CD4-positive, CD25-positive, alpha-beta regulatory T cell (primary cell): Measurements from ENCODE around the gene DGCR2. TPM values are rescaled to one million over a fixed set of nuclear protein-coding genes. Genes with fewer than 3 reads are reported as not detected.
"Not testable (repeated sequence)": the region's sequence is repeated elsewhere in the genome, so short reads cannot be mapped to it uniquely, and the experiment has no call there.

Experiments used
- ATAC-seq, 2 donors: fragments of 150-1000 bp; cut with Tn5 transposase; one replicate each; pipeline ENCODE4 v1.10.0; 2021; ENCODE audit warnings: low read depth in 2 of 2, moderate number of reproducible peaks in 2 of 2, moderate library complexity in 1 of 2
- DNase-seq, 3 donors: peaks; one replicate each; pipeline versions ENCODE4 v3.0.0 to v3.0.0-alpha.2; 2012 to 2022; ENCODE audit warnings: mixed read lengths in 1 of 3
- H3K27ac ChIP-seq: one replicate; pipeline ENCODE4 v1.7.0; 2013; ENCODE audit warnings: mild to moderate bottlenecking, low read length; ENCODE audit not compliant: insufficient read depth, poor library complexity, severe bottlenecking
- H3K27me3 ChIP-seq: one replicate; pipeline ENCODE4 v1.7.0; 2013; ENCODE audit warnings: low read length; ENCODE audit not compliant: control insufficient read depth, insufficient read depth
- H3K36me3 ChIP-seq: one replicate; pipeline ENCODE4 v1.7.0; 2013; ENCODE audit warnings: mild to moderate bottlenecking, low read length, moderate library complexity; ENCODE audit not compliant: control insufficient read depth, insufficient read depth
- H3K4me1 ChIP-seq: 2 replicates; pipeline ENCODE4 v1.7.0; 2013; ENCODE audit warnings: mild to moderate bottlenecking, low read length; ENCODE audit not compliant: insufficient read depth, control insufficient read depth, poor library complexity, severe bottlenecking
- H3K4me3 ChIP-seq: one replicate; pipeline ENCODE4 v1.7.0; 2013; ENCODE audit warnings: low read depth, mild to moderate bottlenecking, low read length, moderate library complexity
- H3K9me3 ChIP-seq, 2 experiments: 1 replicate in 1 of 2; 2 replicates in 1 of 2; pipeline ENCODE4 v1.7.0; 2013; ENCODE audit warnings: low read length in 2 of 2, mild to moderate bottlenecking in 1 of 2, moderate library complexity in 1 of 2; ENCODE audit not compliant: control insufficient read depth in 2 of 2
- H3K27ac Mint-ChIP-seq, 3 donors: one replicate each; pipeline ENCODE4 v1.8.0; 2020 to 2022; ENCODE audit warnings: mild to moderate bottlenecking in 3 of 3, mixed read lengths in 3 of 3, moderate library complexity in 2 of 3
- H3K27me3 Mint-ChIP-seq: one replicate; pipeline ENCODE4 v1.8.0; 2022; ENCODE audit warnings: mild to moderate bottlenecking, mixed read lengths
- H3K36me3 Mint-ChIP-seq: one replicate; pipeline ENCODE4 v1.8.0; 2020; ENCODE audit warnings: mixed read lengths
- H3K4me1 Mint-ChIP-seq, 4 donors: one replicate each; pipeline ENCODE4 v1.8.0; 2020 to 2022; ENCODE audit warnings: mixed read lengths in 4 of 4, mild to moderate bottlenecking in 1 of 4
- H3K4me3 Mint-ChIP-seq, 4 donors: one replicate each; pipeline ENCODE4 v1.8.0; 2020 to 2022; ENCODE audit warnings: mild to moderate bottlenecking in 4 of 4, mixed read lengths in 4 of 4, moderate library complexity in 3 of 4
- H3K9me3 Mint-ChIP-seq, 7 donors: one replicate each; pipeline ENCODE4 v1.8.0; 2020 to 2022; ENCODE audit warnings: mixed read lengths in 7 of 7, mild to moderate bottlenecking in 3 of 7, moderate library complexity in 2 of 7
- polyA plus RNA-seq, 4 donors: library from polyadenylated mRNA; unstranded; fragments of 300-500 nt; fragmentation: Illumina TruSeq; gene quantifications; one replicate each; pipeline ENCODE4 v1.2.3, GENCODE V29; 2021
- total RNA-seq: library from RNA; stranded (reverse); gene quantifications from one replicate; pipeline ENCODE4 v1.2.3, GENCODE V29; 2022

The DGCR2 gene
- total and polyA plus RNA-seq, 5 donors from 2014 or later = 51.8 to 75.2 (median 58.4) TPM

GRCh38 chr22:19086896-19087295, 35.3 kb downstream of the DGCR2 start:
- ATAC-seq = no peak
- Histone ChIP-seq H3K4me3 (no peak overlapping the region), H3K27me3 (no peaks in the 10 kb centered on the region), H3K27ac (no peak overlapping the region), H3K4me1 (no peaks in the 10 kb centered on the region), H3K36me3 (peaks cover 49% of the 10 kb centered on the region), H3K9me3 (no peaks in the 10 kb centered on the region)
- peak overlapping the region in 2 of 3 donors; percentile 31 to 64 for H3K27ac Mint-ChIP-seq
- DNase-seq = no peak
- no peaks in the 10 kb centered on the region for H3K27me3 Mint-ChIP-seq
- H3K36me3 Mint-ChIP-seq = peaks cover 32% of the 10 kb centered on the region
- peaks cover 10 to 49% (median 33%) of the 10 kb centered on the region in 4 donors for H3K4me1 Mint-ChIP-seq
- no peaks in the 10 kb centered on the region for H3K9me3 Mint-ChIP-seq
- H3K4me3 Mint-ChIP-seq = no peak overlapping the region

- H3K9me3 ChIP-seq = no peaks in the 10 kb centered on the region
- ATAC-seq = no peak
- no peaks in the 10 kb centered on the region for H3K4me1 ChIP-seq
- DNase-seq = no peak
- H3K27ac ChIP-seq = no peak overlapping the region
- no peaks in the 10 kb centered on the region for H3K27me3 ChIP-seq
- no peak overlapping the region for H3K4me3 ChIP-seq
- H3K27ac Mint-ChIP-seq = peak overlapping the region; percentile 31 to 64 (median 56)
- no peaks in the 10 kb centered on the region for H3K9me3 Mint-ChIP-seq
- peaks cover 53% of the 10 kb centered on the region for H3K36me3 ChIP-seq
- H3K4me1 Mint-ChIP-seq = peaks cover 10 to 46% (median 33%) of the 10 kb centered on the region in 4 donors
- no peaks in the 10 kb centered on the region for H3K27me3 Mint-ChIP-seq
- H3K4me3 Mint-ChIP-seq = no peak overlapping the region
- peaks cover 35% of the 10 kb centered on the region for H3K36me3 Mint-ChIP-seq
Observed at GRCh38 chr22:19086417-19086816, 35.8 kb downstream of the DGCR2 start.

GRCh38 chr22:19085233-19085718, 36.9 kb downstream of the DGCR2 start:
- Mint-ChIP-seq H3K9me3 (no peaks in the 10 kb centered on the region), H3K27ac (peak overlapping the region in 2 of 3 donors; percentile 50 to 69), H3K4me3 (no peak overlapping the region), H3K36me3 (peaks cover 35% of the 10 kb centered on the region), H3K27me3 (no peaks in the 10 kb centered on the region), H3K4me1 (peaks cover 4 to 43% (median 34%) of the 10 kb centered on the region in 4 donors)
- H3K27ac ChIP-seq = no peak overlapping the region
- H3K36me3 ChIP-seq = peaks cover 64% of the 10 kb centered on the region
- DNase-seq (peak in 1 of 3 donors; percentile 14), ATAC-seq (no peak)
- H3K4me1 ChIP-seq = no peaks in the 10 kb centered on the region
- H3K27me3 ChIP-seq = no peaks in the 10 kb centered on the region
- no peaks in the 10 kb centered on the region for H3K9me3 ChIP-seq
- no peak overlapping the region for H3K4me3 ChIP-seq

GRCh38 chr22:19084586-19084985, 37.6 kb downstream of the DGCR2 start:
- not testable (repeated sequence) for ATAC-seq, H3K27ac Mint-ChIP-seq, H3K27me3 ChIP-seq, H3K9me3 ChIP-seq, H3K27me3 Mint-ChIP-seq, H3K4me3 Mint-ChIP-seq, H3K4me3 ChIP-seq, H3K4me1 ChIP-seq, H3K27ac ChIP-seq, DNase-seq, H3K9me3 Mint-ChIP-seq
- Mint-ChIP-seq H3K4me1 (peaks cover 0 to 38% (median 31%) of the 10 kb centered on the region in 4 donors), H3K36me3 (peaks cover 35% of the 10 kb centered on the region)
- peaks cover 71% of the 10 kb centered on the region for H3K36me3 ChIP-seq

GRCh38 chr22:19084126-19084525, 38.1 kb downstream of the DGCR2 start:
- Mint-ChIP-seq H3K4me1 (peaks cover under 1 to 35% (median 31%) of the 10 kb centered on the region in 4 donors), H3K4me3 (peak overlapping the region in 1 of 4 donors; percentile 68), H3K36me3 (peaks cover 34% of the 10 kb centered on the region)
- H3K27me3 ChIP-seq, H3K4me3 ChIP-seq, H3K27ac Mint-ChIP-seq, H3K27me3 Mint-ChIP-seq, H3K4me1 ChIP-seq, ATAC-seq, H3K9me3 ChIP-seq, H3K9me3 Mint-ChIP-seq, DNase-seq, H3K27ac ChIP-seq: not testable (repeated sequence)
- peaks cover 71% of the 10 kb centered on the region for H3K36me3 ChIP-seq

- Mint-ChIP-seq H3K36me3 (peaks cover 27% of the 10 kb centered on the region), H3K4me3 (no peak overlapping the region), H3K9me3 (no peaks in the 10 kb centered on the region), H3K27me3 (no peaks in the 10 kb centered on the region), H3K4me1 (peaks cover 5 to 34% (median 23%) of the 10 kb centered on the region in 4 donors), H3K27ac (peak overlapping the region in 1 of 3 donors; percentile 41)
- DNase-seq (no peak), ATAC-seq (no peak)
- H3K9me3 ChIP-seq = no peaks in the 10 kb centered on the region
- no peak overlapping the region for H3K27ac ChIP-seq
- H3K27me3 ChIP-seq = no peaks in the 10 kb centered on the region
- peaks cover 60% of the 10 kb centered on the region for H3K36me3 ChIP-seq
- H3K4me3 ChIP-seq = no peak overlapping the region
- H3K4me1 ChIP-seq = no peaks in the 10 kb centered on the region
Observed at GRCh38 chr22:19082793-19083192, 39.4 kb downstream of the DGCR2 start.

GRCh38 chr22:19082101-19082500, 40.1 kb downstream of the DGCR2 start:
- Histone ChIP-seq H3K27ac (no peak overlapping the region), H3K27me3 (no peaks in the 10 kb centered on the region), H3K9me3 (no peaks in the 10 kb centered on the region), H3K4me3 (no peak overlapping the region), H3K36me3 (peaks cover 57% of the 10 kb centered on the region), H3K4me1 (no peaks in the 10 kb centered on the region)
- ATAC-seq (no peak), DNase-seq (no peak)
- no peak overlapping the region for H3K4me3 Mint-ChIP-seq
- H3K27ac Mint-ChIP-seq = no peak overlapping the region
- no peaks in the 10 kb centered on the region for H3K9me3 Mint-ChIP-seq
- H3K27me3 Mint-ChIP-seq = no peaks in the 10 kb centered on the region
- peaks cover 5 to 34% (median 22%) of the 10 kb centered on the region in 4 donors for H3K4me1 Mint-ChIP-seq
- H3K36me3 Mint-ChIP-seq = peaks cover 26% of the 10 kb centered on the region

- peaks cover 22% of the 10 kb centered on the region for H3K36me3 Mint-ChIP-seq
- Histone ChIP-seq H3K4me3 (no peak overlapping the region), H3K9me3 (no peaks in the 10 kb centered on the region), H3K27ac (no peak overlapping the region), H3K4me1 (no peaks in the 10 kb centered on the region), H3K27me3 (no peaks in the 10 kb centered on the region), H3K36me3 (peaks cover 50% of the 10 kb centered on the region)
- H3K27ac Mint-ChIP-seq = no peak overlapping the region
- ATAC-seq (no peak), DNase-seq (no peak)
- no peak overlapping the region for H3K4me3 Mint-ChIP-seq
- H3K4me1 Mint-ChIP-seq = peaks cover 5 to 29% (median 17%) of the 10 kb centered on the region in 4 donors
- no peaks in the 10 kb centered on the region for H3K27me3 Mint-ChIP-seq
- H3K9me3 Mint-ChIP-seq = no peaks in the 10 kb centered on the region
Observed at GRCh38 chr22:19081351-19081750, 40.9 kb downstream of the DGCR2 start.
